Measurements from ENCODE around the gene DNAI4. TPM values are rescaled to one million over a fixed set of nuclear protein-coding genes. Genes with fewer than 3 reads are reported as not detected.

DNAI4 gene
- total RNA-seq, 3 donors from 2014 or later, result 14.8 to 38.0 (median 25.1) TPM

DNA sequence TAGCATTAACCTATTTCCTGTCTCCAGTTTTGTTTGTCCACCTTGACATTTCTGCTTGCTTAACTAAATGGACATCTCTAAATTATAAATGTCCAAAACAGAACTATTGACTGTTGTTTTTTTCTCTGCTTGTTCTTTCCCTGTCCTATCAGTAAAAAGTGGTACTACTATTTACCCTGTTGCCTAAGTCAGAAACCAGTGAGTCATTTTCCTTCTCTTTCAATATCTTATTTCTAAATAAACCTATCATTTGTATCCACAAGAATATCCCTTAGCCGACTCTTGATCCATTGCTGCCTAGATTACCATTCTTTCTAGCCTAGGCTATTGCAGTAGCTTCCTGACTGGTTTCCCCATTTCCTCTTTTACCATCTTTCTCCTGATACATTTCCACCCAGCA lies 22.6 kb upstream of the DNAI4 start:
- H3K36me3 ChIP-seq (ENCODE audit: low read depth), result no peaks in the 10 kb centered on the region
- DNase-seq, result no peak
- H3K9me3 ChIP-seq, result no peaks in the 10 kb centered on the region
- no peak overlapping the region for H3K4me3 ChIP-seq
- no peaks in the 10 kb centered on the region for H3K4me1 ChIP-seq (ENCODE audit: low read depth)
- TF ChIP-seq, protein P1, sequence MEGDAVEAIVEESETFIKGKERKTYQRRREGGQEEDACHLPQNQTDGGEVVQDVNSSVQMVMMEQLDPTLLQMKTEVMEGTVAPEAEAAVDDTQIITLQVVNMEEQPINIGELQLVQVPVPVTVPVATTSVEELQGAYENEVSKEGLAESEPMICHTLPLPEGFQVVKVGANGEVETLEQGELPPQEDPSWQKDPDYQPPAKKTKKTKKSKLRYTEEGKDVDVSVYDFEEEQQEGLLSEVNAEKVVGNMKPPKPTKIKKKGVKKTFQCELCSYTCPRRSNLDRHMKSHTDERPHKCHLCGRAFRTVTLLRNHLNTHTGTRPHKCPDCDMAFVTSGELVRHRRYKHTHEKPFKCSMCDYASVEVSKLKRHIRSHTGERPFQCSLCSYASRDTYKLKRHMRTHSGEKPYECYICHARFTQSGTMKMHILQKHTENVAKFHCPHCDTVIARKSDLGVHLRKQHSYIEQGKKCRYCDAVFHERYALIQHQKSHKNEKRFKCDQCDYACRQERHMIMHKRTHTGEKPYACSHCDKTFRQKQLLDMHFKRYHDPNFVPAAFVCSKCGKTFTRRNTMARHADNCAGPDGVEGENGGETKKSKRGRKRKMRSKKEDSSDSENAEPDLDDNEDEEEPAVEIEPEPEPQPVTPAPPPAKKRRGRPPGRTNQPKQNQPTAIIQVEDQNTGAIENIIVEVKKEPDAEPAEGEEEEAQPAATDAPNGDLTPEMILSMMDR (IDR thresholded peaks at IDR 0.05), result no peak
- intact Hi-C loops (cut with DNase I, micrococcal nuclease), result no loop called here
- no peak for ATAC-seq

- ATAC-seq (no peak), DNase-seq (no peak)
- Histone ChIP-seq H3K9me3 (no peaks in the 10 kb centered on the region), H3K4me3 (no peak overlapping the region), H3K4me1 (ENCODE audit: low read depth) (peaks cover 6% of the 10 kb centered on the region), H3K36me3 (ENCODE audit: low read depth) (no peaks in the 10 kb centered on the region)
- intact Hi-C loops (cut with DNase I, micrococcal nuclease), result no loop called here
- TF ChIP-seq, protein P1 (IDR thresholded peaks at IDR 0.05), result no peak
These were observed 20.7 kb upstream of the DNAI4 start for GRCh38 chr1:66945316-66945715.

GRCh38 chr1:66944330-66945274 lies 19.9 kb upstream of the DNAI4 start:
- intact Hi-C loops (cut with DNase I, micrococcal nuclease), result no loop called here
- Histone ChIP-seq H3K4me3 (no peak overlapping the region), H3K4me1 (ENCODE audit: low read depth) (peaks cover 6% of the 10 kb centered on the region), H3K9me3 (no peaks in the 10 kb centered on the region), H3K36me3 (ENCODE audit: low read depth) (no peaks in the 10 kb centered on the region)
- TF ChIP-seq, protein P1 (IDR thresholded peaks at IDR 0.05), result no peak
- ATAC-seq, result peak; percentile 78
- no peak for DNase-seq

- no peaks in the 10 kb centered on the region for H3K36me3 ChIP-seq (ENCODE audit: low read depth)
- TF ChIP-seq, protein P1 (IDR thresholded peaks at IDR 0.05), result no peak
- peaks cover 8% of the 10 kb centered on the region for H3K4me1 ChIP-seq (ENCODE audit: low read depth)
- intact Hi-C loops (cut with DNase I, micrococcal nuclease), result no loop called here
- H3K9me3 ChIP-seq, result no peaks in the 10 kb centered on the region
- ATAC-seq (no peak), DNase-seq (no peak)
- no peak overlapping the region for H3K4me3 ChIP-seq
These were observed 18.8 kb upstream of the DNAI4 start for GRCh38 chr1:66943361-66943969.

DNA sequence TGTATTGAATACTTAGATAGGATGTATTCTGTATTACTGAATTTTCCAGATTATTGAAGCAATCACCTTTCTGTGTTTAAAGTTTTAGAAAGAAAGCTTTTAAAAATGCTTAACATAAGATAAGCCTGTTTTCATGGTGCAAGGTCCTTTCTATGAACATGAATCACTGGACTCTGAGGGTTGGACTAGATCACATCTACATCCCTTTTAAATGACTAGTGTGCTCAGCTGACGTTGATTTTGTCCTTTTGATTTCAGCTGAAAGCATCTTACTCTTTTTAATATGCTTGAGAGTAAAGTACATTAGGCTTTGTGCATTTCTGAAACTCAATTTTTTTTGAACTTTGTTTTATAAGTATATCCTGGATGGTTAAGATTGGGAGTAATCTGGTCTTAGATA lies 16.3 kb upstream of the DNAI4 start:
- Histone ChIP-seq H3K4me3 (no peak overlapping the region), H3K4me1 (ENCODE audit: low read depth) (peaks cover 22% of the 10 kb centered on the region), H3K36me3 (ENCODE audit: low read depth) (no peaks in the 10 kb centered on the region), H3K9me3 (no peaks in the 10 kb centered on the region)
- ATAC-seq (peak; percentile 73), DNase-seq (no peak)
- TF ChIP-seq, protein P1 (IDR thresholded peaks at IDR 0.05), result no peak
- intact Hi-C loops (cut with DNase I, micrococcal nuclease), result no loop called here
